GM21737 (cell line): Measurements from ENCODE around the gene THEM5.
"Not testable (repeated sequence)": the region's sequence is repeated elsewhere in the genome, so short reads cannot be mapped to it uniquely, and the experiment has no call there.

Experiments
- ATAC-seq: cut with Tn5 transposase; IDR thresholded peaks from one replicate; pipeline ENCODE4 v1.9.1; 2021; ENCODE audit warnings: mild to moderate bottlenecking, moderate library complexity; ENCODE audit not compliant: unreplicated experiment

Gene THEM5

GRCh38 chr1:151853411-151853943 is at the start of gene THEM5:
THEM5 (minus strand) TSS chr1:151853712; CDS start chr1:151853565, 147 bp downstream.
- ATAC-seq: no peak

DNA sequence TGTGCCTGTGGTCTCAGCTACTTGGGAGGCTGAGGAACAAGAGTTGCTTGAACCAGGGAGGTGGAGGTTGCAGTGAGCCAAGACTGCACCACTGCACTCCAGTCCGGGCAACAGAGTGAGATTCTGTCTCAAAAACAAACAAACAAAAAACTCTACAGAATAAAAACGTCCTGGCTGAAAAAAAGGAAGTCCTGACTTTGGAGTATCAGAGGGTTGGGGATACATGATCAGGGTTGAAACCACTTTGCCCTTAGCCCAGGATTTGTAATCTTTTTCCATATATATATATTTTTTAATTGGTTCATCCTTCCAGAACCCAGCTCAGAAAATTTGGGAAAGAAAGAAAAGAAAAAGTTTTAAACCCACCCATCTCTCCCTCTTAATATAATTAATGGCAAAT is 49.3 kb upstream of the THEM5 start:
- no peak for ATAC-seq

- ATAC-seq: not testable (repeated sequence)
Observed at GRCh38 chr1:151900804-151901203, 47.3 kb upstream of the THEM5 start.

- no peak for ATAC-seq
Observed at GRCh38 chr1:151898519-151898991, 45.0 kb upstream of the THEM5 start.

- ATAC-seq: no peak
Observed at GRCh38 chr1:151897991-151898431, 44.5 kb upstream of the THEM5 start.

DNA sequence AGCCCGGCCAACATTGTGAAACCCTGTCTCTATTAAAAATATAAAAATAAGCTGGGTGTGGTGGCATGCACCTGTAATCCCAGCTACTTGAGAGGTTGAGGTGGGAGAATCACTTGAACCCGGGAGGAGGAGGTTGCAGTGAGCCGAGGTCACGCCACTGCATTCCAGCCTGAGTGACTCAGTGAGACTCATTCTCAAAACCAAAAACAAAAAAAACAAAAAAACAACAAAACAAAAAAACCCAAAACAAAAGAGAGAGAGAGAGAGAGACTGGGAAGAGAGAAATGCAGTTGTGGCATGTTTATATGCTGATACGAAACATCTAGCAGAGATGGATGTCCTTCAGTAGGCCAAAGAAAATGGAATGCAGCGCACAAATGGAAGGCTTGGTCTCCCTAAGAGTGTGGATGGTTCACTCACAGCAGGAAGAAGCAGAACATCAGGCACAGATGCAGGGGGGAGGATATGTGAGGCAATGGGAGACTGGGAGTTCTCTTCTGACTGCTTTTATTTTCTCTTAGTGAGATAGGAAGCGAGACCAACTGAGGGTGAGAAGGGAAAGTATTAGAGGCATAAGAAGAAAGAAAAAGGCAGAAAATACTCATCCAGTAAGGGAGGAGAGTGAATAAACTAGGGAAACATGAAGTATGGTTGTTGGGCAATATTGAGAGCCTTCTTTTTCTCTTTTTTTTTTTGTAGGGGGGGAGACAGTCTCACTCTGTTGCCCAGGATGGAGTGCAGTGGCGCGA is 39.8 kb upstream of the THEM5 start:
- no peak for ATAC-seq

- ATAC-seq: no peak
Observed at GRCh38 chr1:151892190-151892589, 38.7 kb upstream of the THEM5 start.

GRCh38 chr1:151891512-151891911 is 38.0 kb upstream of the THEM5 start:
- ATAC-seq: no peak

DNA sequence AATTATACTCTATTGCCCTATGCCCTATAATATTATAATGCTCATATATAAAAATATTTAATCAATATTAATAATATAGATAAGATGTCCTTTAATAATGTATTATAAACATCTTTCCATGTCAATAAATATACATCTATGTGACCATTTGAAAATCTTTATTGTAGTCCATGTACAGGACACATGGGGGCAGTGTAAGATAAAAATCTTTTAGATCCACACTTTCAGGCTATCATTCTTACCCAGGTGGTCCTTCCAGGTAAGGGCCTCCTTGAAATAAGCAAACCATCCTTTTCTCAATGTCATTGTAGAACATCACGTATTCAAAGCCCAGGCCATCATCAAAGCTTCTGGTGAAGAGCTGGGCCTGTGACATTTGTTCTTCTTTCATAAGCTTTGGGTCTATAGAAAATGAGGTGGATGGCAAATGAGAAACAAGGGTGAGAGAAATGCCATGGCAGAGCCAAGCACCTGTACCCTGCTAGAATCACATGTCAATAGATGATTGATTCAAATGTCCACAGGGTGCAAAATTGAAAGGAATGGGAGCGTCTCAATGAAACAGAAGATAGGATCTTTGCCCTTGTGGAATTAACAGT is 35.6 kb upstream of the THEM5 start:
- ATAC-seq: no peak

- no peak for ATAC-seq
Observed at GRCh38 chr1:151887028-151887427, 33.5 kb upstream of the THEM5 start.

- ATAC-seq: no peak
Observed at GRCh38 chr1:151885479-151885878, 32.0 kb upstream of the THEM5 start.

GRCh38 chr1:151884879-151885278 is 31.4 kb upstream of the THEM5 start:
- not testable (repeated sequence) for ATAC-seq

GRCh38 chr1:151884445-151884844 is 30.9 kb upstream of the THEM5 start:
- not testable (repeated sequence) for ATAC-seq

GRCh38 chr1:151883898-151884297 is 30.4 kb upstream of the THEM5 start:
- not testable (repeated sequence) for ATAC-seq

DNA sequence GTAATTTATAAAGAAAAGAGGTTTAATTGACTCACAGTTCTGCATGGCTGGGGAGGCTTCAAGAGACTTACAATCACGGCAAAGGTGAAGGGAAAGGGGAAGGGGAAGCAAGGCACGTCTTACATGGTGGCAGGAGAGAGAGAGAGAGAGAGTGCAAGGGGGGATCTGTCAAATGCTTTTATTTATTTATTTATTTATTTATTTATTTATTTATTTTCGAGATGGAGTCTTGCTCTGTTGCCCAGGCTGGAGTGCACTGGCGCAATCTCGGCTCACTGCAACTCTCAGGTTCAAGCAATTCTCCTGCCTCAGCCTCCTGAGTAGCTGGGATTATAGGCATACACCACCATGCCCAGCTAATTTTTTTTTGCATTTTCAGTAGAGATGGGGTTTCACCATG is 29.4 kb upstream of the THEM5 start:
- ATAC-seq: not testable (repeated sequence)

DNA sequence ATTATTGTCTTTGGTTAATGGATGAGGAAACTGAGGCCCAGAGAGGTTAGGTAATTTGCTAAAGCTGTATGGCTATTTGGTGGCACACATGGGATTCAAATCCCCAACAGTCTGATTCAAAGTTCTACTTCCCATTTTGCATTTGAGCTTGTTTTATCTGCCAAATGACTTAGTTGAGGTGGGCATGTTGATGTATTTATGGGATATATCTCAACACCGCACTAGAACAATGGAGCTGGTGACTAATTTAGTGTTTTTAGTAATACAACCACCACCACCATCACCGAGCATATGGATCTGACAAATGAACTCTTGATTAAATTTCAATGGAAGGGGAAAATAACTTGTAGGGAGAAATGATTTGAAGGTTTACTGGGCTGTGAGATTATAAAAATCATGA is 29.0 kb upstream of the THEM5 start:
- no peak for ATAC-seq

DNA sequence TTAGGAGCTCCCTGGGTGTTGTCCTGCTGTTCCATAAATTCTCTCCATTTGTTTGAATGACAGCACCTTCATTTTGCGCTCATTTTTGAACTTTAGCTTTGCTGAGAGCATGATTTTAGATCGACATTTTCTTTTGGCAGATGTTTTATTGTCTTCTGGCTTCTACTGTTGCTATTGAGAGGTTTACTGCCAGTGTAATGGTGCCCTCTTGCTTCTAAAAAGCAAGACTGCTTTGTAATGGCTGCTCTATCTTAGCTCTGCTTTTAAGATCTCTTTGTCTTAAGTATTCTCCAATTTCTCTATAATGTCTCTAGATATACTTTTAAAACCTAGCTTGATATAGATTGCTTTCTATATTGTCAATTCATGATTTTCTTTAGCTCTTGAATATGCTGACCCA is 28.0 kb upstream of the THEM5 start:
- no peak for ATAC-seq

- ATAC-seq: no peak
Observed at GRCh38 chr1:151875419-151876097, 22.0 kb upstream of the THEM5 start.

DNA sequence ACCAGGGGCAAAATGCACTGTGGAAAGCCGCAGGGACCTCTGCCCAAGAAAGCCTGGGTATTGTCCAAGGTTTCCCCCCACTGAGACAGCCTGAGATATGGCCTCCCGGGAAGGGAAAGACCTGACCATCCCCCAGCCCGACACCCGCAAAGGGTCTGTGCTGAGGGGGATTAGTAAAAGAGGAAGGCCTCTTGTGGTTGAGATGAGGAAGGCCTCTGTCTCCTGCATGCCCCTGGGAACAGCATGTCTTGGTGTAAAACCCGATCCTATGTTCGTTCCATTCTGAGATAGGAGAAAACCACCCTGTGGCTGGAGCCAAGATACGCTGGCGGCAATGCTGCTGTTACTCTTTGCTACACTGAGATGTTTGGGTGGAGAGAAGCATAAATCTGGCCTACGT is 19.3 kb upstream of the THEM5 start:
- not testable (repeated sequence) for ATAC-seq

DNA sequence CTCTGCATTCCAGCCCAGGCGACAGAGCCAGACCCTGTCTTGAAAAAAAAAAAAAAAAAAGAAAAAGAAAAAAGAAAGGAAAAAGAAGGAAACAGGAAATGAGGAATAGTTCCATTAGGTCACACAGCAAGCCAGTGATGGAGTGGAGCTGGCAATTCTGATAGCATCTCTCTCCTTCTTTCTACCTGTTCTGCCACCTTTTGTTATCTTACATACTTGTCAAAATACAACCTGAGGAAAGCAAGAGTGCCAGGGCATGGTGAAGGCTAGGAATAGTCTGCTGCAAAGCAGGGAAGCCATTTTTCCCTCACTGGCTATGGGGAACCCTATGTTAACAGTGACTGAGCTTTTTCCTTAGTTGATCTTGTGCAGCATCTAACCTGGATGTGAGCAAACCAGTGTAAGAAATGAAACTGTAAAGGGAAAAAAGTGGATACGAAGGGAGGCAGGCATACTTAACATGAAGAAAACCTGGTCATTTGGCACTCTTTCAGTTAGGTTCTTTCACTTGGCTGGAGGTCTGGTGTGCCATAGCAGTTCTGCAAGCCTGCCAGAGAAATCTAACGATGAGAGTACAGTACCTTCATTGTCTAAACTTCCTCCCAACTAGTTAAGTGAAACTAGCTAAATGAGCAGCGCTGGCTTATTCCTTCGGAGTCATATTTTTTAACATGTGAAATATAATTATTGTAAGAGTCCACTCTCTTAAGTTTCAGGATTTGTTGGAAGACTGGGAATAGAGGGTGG is 17.9 kb upstream of the THEM5 start:
- no peak for ATAC-seq

DNA sequence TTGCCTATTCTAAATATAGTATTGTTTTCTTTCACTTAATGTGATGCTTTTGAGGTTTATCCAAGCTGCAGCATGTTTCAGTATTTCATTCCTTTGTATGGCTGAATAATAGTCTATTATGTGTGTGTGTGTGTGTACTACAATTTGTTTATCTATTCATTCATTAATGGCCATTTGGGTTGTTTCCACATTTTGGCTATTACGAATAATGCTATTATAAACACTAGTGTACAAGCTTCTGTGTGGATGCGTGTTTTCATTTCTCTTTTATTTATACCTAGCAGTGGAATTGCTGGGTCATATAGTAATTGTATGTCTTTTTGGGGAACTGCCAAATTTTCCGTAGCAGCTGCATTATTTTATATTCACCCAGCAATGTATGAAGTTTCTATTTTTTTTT is 15.0 kb upstream of the THEM5 start:
- no peak for ATAC-seq
